K562 (cell line): ENCODE measurements around the gene SPX. TPM values are rescaled to one million over a fixed set of nuclear protein-coding genes. Genes with fewer than 3 reads are reported as not detected.

Source experiments
- ATAC-seq: fragments of 200-7000 bp; cut with Tn5 transposase; 3 replicates; pipeline ENCODE4 v1.9.1; 2020; ENCODE audit warnings: moderate library complexity
- BruUV-seq: library from RNA; stranded (reverse); fragments of 400-500 nt; replicated peaks from 2 replicates; lab custom pipeline; 2021; lab: Mats Ljungman, UMichigan
- CTCF ChIA-PET: fragments of 300-600 bp; formaldehyde crosslinking; extraction: SDS; loops from one replicate; lab custom pipeline; 2021; ENCODE audit warnings: low intra/inter-chr PET ratio; lab: Yijun Ruan, JAX
- POLR2A ChIA-PET: fragments of 300-600, 350-650 bp; sonication (Branson Sonifier 250); formaldehyde crosslinking; extraction: SDS; loops from one replicate; lab custom pipeline; 2021; ENCODE audit warnings: antibody characterized with exemption, inconsistent platforms; lab: Yijun Ruan, JAX
- DNase-seq, 4 experiments: peaks; one replicate each; pipeline versions ENCODE4 v3.0.0 to v3.0.0-alpha.2; 2011 to 2018; ENCODE audit warnings: low spot score in 3 of 4, mixed read lengths in 3 of 4; ENCODE audit errors: extremely low read depth in 1 of 4
- FAIRE-seq: peaks from 2 replicates; lab custom pipeline; 2011; peaks lifted over from hg19 to GRCh38; lab: Jason Lieb, UNC
- H2AFZ ChIP-seq: 2 replicates; pipeline ENCODE4 v1.6.0; 2011; ENCODE audit warnings: low read depth, low read length, control low read depth, inconsistent platforms
- H3K27ac ChIP-seq: fragments of 200-600 bp; 3 replicates; pipeline ENCODE4 v1.8.0; 2011; ENCODE audit warnings: low read depth, mild to moderate bottlenecking, control low read depth, inconsistent platforms, low read length, moderate library complexity, mixed read lengths; ENCODE audit errors: extremely low read depth
- H3K27me3 ChIP-seq, 2 experiments: fragments of 300-600 bp in 1 of 2; 2 replicates in 1 of 2; 3 replicates in 1 of 2; pipeline versions ENCODE4 v1.6.0 to v1.8.0; 2011; ENCODE audit warnings: inconsistent platforms in 2 of 2, low read length in 2 of 2, mild to moderate bottlenecking in 1 of 2, mixed read lengths in 1 of 2, moderate library complexity in 1 of 2; ENCODE audit not compliant: control insufficient read depth in 2 of 2, insufficient read depth in 2 of 2
- H3K36me3 ChIP-seq: fragments of 300-600 bp; 3 replicates; pipeline ENCODE4 v1.8.0; 2011; ENCODE audit warnings: mild to moderate bottlenecking, low read length, inconsistent platforms; ENCODE audit not compliant: control insufficient read depth, insufficient read depth
- H3K4me1 ChIP-seq, 2 experiments: fragments of 200-600 bp in 1 of 2; replicated peaks in 1 of 2; 2 replicates in 1 of 2; 3 replicates in 1 of 2; pipeline versions ENCODE4 v1.5.1 to v1.8.0; 2011; ENCODE audit warnings: inconsistent platforms in 2 of 2, low read length in 2 of 2, mild to moderate bottlenecking in 1 of 2, mixed read lengths in 1 of 2, moderate library complexity in 1 of 2; ENCODE audit not compliant: control insufficient read depth in 2 of 2, insufficient read depth in 2 of 2
- H3K4me2 ChIP-seq: 2 replicates; pipeline ENCODE4 v1.6.1; 2011; ENCODE audit warnings: low read length, control low read depth, inconsistent platforms, mixed read lengths; ENCODE audit not compliant: insufficient read depth
- H3K4me3 ChIP-seq: fragments of 200-600 bp; sonication (generic), shearing (Covaris generic); 2 replicates; pipeline ENCODE4 v1.5.1; 2016; ENCODE audit warnings: control low read depth, inconsistent platforms
- H3K79me2 ChIP-seq: fragments of 200-600 bp; 3 replicates; pipeline ENCODE4 v1.8.0; 2011; ENCODE audit warnings: low read length, inconsistent platforms; ENCODE audit not compliant: control insufficient read depth, insufficient read depth
- H3K9ac ChIP-seq, 2 experiments: 2 replicates each; pipeline versions ENCODE4 v1.6.0 to v1.6.1; 2011; ENCODE audit warnings: low read depth in 2 of 2, low read length in 2 of 2, control low read depth in 1 of 2, inconsistent platforms in 1 of 2, mild to moderate bottlenecking in 1 of 2, mixed read lengths in 1 of 2; ENCODE audit not compliant: insufficient read depth in 1 of 2
- H3K9me1 ChIP-seq: one replicate; pipeline ENCODE4 v1.6.0; 2011; ENCODE audit warnings: inconsistent platforms, mild to moderate bottlenecking, low read length, moderate library complexity; ENCODE audit not compliant: control insufficient read depth, insufficient read depth
- H3K9me3 ChIP-seq: replicated peaks from 2 replicates; pipeline ENCODE4 v1.5.1; 2011; ENCODE audit warnings: low read depth, low read length, inconsistent platforms; ENCODE audit not compliant: control insufficient read depth, insufficient read depth
- H4K20me1 ChIP-seq: replicated peaks from 2 replicates; pipeline ENCODE4 v1.6.1; 2011; ENCODE audit warnings: low read length, inconsistent platforms, mixed read lengths; ENCODE audit not compliant: control insufficient read depth, insufficient read depth
- ARID2 ChIP-seq: fragments of 450-650 bp; IDR thresholded peaks from 2 replicates; pipeline ENCODE4 v1.6.1; 2017; ENCODE audit warnings: antibody characterized with exemption, mild to moderate bottlenecking
- DPF2 ChIP-seq: fragments of 450-650 bp; IDR thresholded peaks from 2 replicates; pipeline ENCODE4 v1.6.1; 2016
- HDAC2 ChIP-seq: fragments of 450-650 bp; IDR thresholded peaks from 2 replicates; pipeline ENCODE4 v1.6.1; 2016; ENCODE audit warnings: mild to moderate bottlenecking
- NR2C2 ChIP-seq, 2 experiments: fragments of 200-800 bp in 1 of 2; sonication (Bioruptor generic) in 1 of 2; sonication (generic) in 1 of 2; formaldehyde crosslinking in 1 of 2; IDR thresholded peaks; 2 replicates each; pipeline versions ENCODE4 v1.6.1 to v1.8.0; 2016 to 2022; ENCODE audit warnings: mild to moderate bottlenecking in 1 of 2, missing compliant biosample characterization in 1 of 2, missing genetic modification characterization in 1 of 2, missing genetic modification reagents in 1 of 2
- PCBP1 ChIP-seq: fragments of 200-400 bp; formaldehyde crosslinking; IDR thresholded peaks from 2 replicates; pipeline ENCODE4 v1.6.1; 2018; ENCODE audit warnings: mild to moderate bottlenecking, low read depth, low read length; ENCODE audit not compliant: poor library complexity, severe bottlenecking
- SAFB ChIP-seq: fragments of 200-400 bp; formaldehyde crosslinking; IDR thresholded peaks from 2 replicates; pipeline ENCODE4 v1.6.1; 2017; ENCODE audit warnings: low read depth, low read length, borderline replicate concordance
- ZFP30 ChIP-seq: fragments of 250-450 bp; sonication (Bioruptor Pico); IDR thresholded peaks from 2 replicates; pipeline ENCODE4 v1.8.0; 2022; ENCODE audit warnings: moderate library complexity, mild to moderate bottlenecking, inconsistent platforms, borderline replicate concordance
- WGBS: fragments of 100-300 bp; shearing (Covaris generic); methylation state at CpG from one replicate; pipeline ENCODE4 v1.1.6; 2016; ENCODE audit warnings: low coverage, mixed read lengths; ENCODE audit not compliant: insufficient coverage; ENCODE audit errors: missing lambda C conversion rate; 5-methylcytosine and 5-hydroxymethylcytosine counted together
- in situ Hi-C: fragments of 300-500 bp; cut with MboI; formaldehyde crosslinking; loops from 4 replicates; pipeline ENCODE4 v1.15.0; 2018; ENCODE audit warnings: inconsistent platforms, mixed read lengths
- intact Hi-C: fragments of 100-400 bp; cut with micrococcal nuclease; formaldehyde crosslinking; loops from 2 replicates; pipeline ENCODE4 v1.14.2; 2022
- polyA plus RNA-seq, 8 experiments: library from polyadenylated mRNA; depleted of rRNA in 4 of 8; stranded (reverse) in 5 of 8; unstranded in 3 of 8; fragments of >200 nt; fragmentation: Nextera tagmentation in 2 of 8; fragmentation: Illumina TruSeq in 1 of 8; extraction: Ambion mirVana in 2 of 8; extraction: Trizol in 1 of 8; gene quantifications; 2 replicates each; pipeline versions ENCODE4 v1.2.1 to v1.2.3, GENCODE V29; 2011 to 2014; ENCODE audit warnings: inconsistent platforms in 1 of 8, missing spikeins in 1 of 8
- total RNA-seq, 7 experiments: library from RNA; depleted of rRNA in 6 of 7; stranded (reverse); fragments of >200 nt in 6 of 7; fragmentation: Illumina TruSeq in 2 of 7; extraction: Trizol in 2 of 7; gene quantifications; 2 replicates each; pipeline versions ENCODE4 v1.2.1 to v1.2.3, GENCODE V29; 2011 to 2021; ENCODE audit warnings: low replicate concordance in 1 of 7
- TF ChIP-seq, protein P1 (sequence below): sonication (generic); formaldehyde crosslinking; IDR thresholded peaks from 2 replicates; pipeline ENCODE4 v1.9.0; 2022; ENCODE audit warnings: mild to moderate bottlenecking, missing genetic modification reagents

SPX gene
- total and polyA plus RNA-seq, 9 of the 15 experiments (the other 6 are each of a cell fraction or from before 2014, with no cell fraction given) = 0.06 to 0.40 (median 0.14) TPM

DNA sequence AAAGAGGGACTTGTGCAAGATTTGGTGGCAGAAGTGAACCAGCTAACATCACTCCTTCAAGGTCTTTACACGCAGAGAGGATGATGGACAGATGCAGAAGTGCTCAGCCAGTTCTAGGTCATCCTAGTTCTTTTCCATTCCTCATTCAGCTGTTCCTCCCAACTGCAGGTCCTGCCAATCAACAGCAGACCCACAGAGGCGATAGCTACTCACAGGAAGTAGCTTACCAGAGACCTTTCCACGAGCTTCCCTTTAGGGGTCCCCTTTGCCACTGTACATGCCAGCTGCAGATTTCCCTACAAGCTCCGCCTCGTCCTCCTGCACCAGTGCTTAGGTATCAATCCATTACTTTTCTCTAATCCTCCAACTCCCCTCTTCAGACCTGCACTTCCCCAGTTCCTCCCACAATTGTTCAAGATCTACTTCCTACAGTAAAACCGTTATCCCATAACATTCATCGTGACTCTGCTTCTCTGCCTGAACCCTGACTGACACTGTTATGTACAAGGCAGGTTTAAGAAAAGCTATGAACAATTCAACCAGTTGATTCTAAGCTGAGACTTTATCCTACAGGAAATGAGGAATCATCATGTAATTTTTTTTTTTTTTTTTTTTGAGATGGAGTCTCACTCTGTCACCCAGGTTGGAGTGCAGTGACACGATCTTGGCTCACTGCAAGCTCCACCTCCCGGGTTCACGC, 47.2 kb upstream of the SPX start:
- no peaks in the 10 kb centered on the region for H3K27me3 ChIP-seq
- no peak overlapping the region for H3K4me2 ChIP-seq
- TF ChIP-seq SAFB (no peak), ZFP30 (CRISPR knock-in tag) (no peak), NR2C2 (CRISPR knock-in tag; IDR thresholded peaks at IDR 0.05) (no peak), NR2C2 (tag; IDR thresholded peaks at IDR 0.05) (no peak), PCBP1 (no peak), ARID2 (no peak), HDAC2 (no peak), DPF2 (no peak)
- TF ChIP-seq, protein P1, sequence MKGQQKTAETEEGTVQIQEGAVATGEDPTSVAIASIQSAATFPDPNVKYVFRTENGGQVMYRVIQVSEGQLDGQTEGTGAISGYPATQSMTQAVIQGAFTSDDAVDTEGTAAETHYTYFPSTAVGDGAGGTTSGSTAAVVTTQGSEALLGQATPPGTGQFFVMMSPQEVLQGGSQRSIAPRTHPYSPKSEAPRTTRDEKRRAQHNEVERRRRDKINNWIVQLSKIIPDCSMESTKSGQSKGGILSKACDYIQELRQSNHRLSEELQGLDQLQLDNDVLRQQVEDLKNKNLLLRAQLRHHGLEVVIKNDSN (CRISPR knock-in tag) = no peak
- in situ Hi-C loops (no loop called here), intact Hi-C loops (no loop called here)
- no peak overlapping the region for H3K9ac ChIP-seq
- H3K79me2 ChIP-seq = no peaks in the 10 kb centered on the region
- H3K36me3 ChIP-seq = peaks cover 48% of the 10 kb centered on the region
- ChIA-PET POLR2A (no interaction called here), CTCF (no interaction called here)
- H3K27ac ChIP-seq = no peak overlapping the region
- FAIRE-seq = no peak
- H4K20me1 ChIP-seq = no peaks in the 10 kb centered on the region
- WGBS = 76% methylated on average over 7 of the region's 10 CpGs
- no peaks in the 10 kb centered on the region for H3K4me1 ChIP-seq
- BruUV-seq = no TSS peak
- H3K9me3 ChIP-seq = no peaks in the 10 kb centered on the region
- no peak for ATAC-seq
- no peak for DNase-seq
- no peaks in the 10 kb centered on the region for H3K9me1 ChIP-seq
- no peak overlapping the region for H2AFZ ChIP-seq
- H3K4me3 ChIP-seq = no peak overlapping the region
